Measurements from ENCODE around the gene RWDD1. TPM values are rescaled to one million over a fixed set of nuclear protein-coding genes. Genes with fewer than 3 reads are reported as not detected.

Gene RWDD1
- total and polyA plus RNA-seq, 2 of the 13 experiments (the other 11 are each of a cell fraction or from before 2014, with no cell fraction given): 27.4 to 67.1 TPM

DNA sequence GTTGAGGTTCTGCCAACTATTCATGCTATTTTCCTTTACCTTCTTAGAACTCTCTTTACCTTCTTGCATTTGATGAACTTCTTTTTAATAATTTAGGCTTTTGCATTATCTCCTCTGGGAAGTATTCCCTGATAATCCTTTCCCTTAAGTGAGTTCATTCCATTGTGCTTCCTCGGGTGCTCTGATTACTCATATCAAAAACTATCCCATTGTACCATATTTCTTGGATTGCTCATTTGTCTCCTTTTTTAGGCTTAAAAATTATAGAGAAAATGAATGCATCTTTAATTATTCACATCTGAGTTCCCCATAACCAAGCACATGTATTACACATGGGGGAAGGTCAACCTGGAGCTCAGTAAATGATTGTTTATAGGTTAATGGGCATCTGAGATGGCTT lies 15.2 kb upstream of the RWDD1 start (continued):
- TF ChIP-seq ESRRA (CRISPR knock-in tag; IDR thresholded peaks at IDR 0.05; ENCODE audit: low read depth) (no peak), ZNF563 (CRISPR knock-in tag; IDR thresholded peaks at IDR 0.05) (no peak), NFKBIZ (CRISPR knock-in tag; IDR thresholded peaks at IDR 0.05) (no peak), RBAK (CRISPR knock-in tag; IDR thresholded peaks at IDR 0.05) (no peak), ZFP62 (CRISPR knock-in tag; IDR thresholded peaks at IDR 0.05) (no peak), GABPB1 (CRISPR knock-in tag; IDR thresholded peaks at IDR 0.05) (no peak)
- TF ChIP-seq, protein P1, sequence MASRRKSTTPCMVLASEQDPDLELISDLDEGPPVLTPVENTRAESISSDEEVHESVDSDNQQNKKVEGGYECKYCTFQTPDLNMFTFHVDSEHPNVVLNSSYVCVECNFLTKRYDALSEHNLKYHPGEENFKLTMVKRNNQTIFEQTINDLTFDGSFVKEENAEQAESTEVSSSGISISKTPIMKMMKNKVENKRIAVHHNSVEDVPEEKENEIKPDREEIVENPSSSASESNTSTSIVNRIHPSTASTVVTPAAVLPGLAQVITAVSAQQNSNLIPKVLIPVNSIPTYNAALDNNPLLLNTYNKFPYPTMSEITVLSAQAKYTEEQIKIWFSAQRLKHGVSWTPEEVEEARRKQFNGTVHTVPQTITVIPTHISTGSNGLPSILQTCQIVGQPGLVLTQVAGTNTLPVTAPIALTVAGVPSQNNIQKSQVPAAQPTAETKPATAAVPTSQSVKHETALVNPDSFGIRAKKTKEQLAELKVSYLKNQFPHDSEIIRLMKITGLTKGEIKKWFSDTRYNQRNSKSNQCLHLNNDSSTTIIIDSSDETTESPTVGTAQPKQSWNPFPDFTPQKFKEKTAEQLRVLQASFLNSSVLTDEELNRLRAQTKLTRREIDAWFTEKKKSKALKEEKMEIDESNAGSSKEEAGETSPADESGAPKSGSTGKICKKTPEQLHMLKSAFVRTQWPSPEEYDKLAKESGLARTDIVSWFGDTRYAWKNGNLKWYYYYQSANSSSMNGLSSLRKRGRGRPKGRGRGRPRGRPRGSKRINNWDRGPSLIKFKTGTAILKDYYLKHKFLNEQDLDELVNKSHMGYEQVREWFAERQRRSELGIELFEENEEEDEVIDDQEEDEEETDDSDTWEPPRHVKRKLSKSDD (CRISPR knock-in tag; IDR thresholded peaks at IDR 0.05; ENCODE audit: low read depth): no peak

DNA sequence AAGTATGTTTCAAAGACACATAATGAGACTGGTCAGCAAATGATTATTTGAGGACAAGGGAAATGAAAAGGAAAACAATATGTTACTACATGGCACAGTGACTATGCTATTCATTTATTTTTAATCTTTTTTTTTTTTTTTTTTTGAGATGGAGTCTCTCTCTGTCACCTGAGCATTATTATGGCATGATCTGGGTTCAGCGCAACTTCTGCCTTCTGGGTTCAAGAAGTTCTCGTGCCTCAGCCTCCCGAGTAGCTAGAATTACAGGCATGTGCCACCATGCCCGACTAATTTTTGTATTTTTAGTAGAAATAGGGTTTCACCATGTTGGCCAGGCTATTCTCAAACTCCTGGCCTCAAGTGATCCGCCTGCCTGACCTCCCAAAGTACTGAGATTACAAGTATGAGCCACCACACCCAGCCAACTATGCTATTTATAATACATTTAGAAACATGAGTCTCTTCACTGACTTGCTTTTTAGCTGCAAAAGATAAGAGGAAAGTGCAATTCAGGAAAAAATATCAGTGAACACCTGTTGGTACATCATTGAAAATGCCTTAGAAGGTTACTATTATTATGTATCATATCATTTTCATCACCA lies 14.4 kb upstream of the RWDD1 start:
- Histone ChIP-seq H3K4me2 (ENCODE audit: low read depth, low read length) (no peak overlapping the region), H4K20me1 (ENCODE audit: insufficient read depth, low read length) (no peaks in the 10 kb centered on the region), H3K4me1 (ENCODE audit: insufficient read depth, low read length) (peaks cover 5% of the 10 kb centered on the region), H3K9me3 (ENCODE audit: low read length) (no peaks in the 10 kb centered on the region), H3K27me3 (ENCODE audit: control insufficient read depth in 1 of 2, insufficient read depth in 2 of 2, low read length in 2 of 2) (peaks cover 0 to 5% of the 10 kb centered on the region in 2 experiments; a peak in 3 of 5 replicates), H3K79me2 (ENCODE audit: insufficient read depth, low read length) (no peaks in the 10 kb centered on the region), H2AFZ (ENCODE audit: low read length) (no peak overlapping the region), H3K27ac (ENCODE audit: extremely low read length, insufficient read depth, low read length) (no peak overlapping the region), H3K36me3 (replicated peaks in 1 of 2; ENCODE audit: control insufficient read depth in 1 of 2, insufficient read depth in 2 of 2, low read length in 2 of 2) (no peaks in the 10 kb centered on the region), H3K9ac (ENCODE audit: insufficient read depth, low read depth, low read length) (no peak overlapping the region), H3K4me3 (replicated peaks in 1 of 3; ENCODE audit: insufficient read depth in 1 of 3, low read depth in 2 of 3, low read length in 3 of 3) (no peak overlapping the region)
- WGBS (ENCODE audit: low lambda C conversion rate): 25% methylated on average over 5 of the region's 5 CpGs
- intact Hi-C loops (cut with micrococcal nuclease; ENCODE audit: unreplicated experiment) (no loop called here), in situ Hi-C loops (cut with HindIII; ENCODE audit: extremely low pct_ligation_motif_present, low pct_unique_long_range_greater_than_20kb) (no loop called here)
- POLR2A ChIA-PET: no interaction called here
- no TSS peak for BruUV-seq (replicated peaks)
- no peak for FAIRE-seq
- no peak for DNase-seq (ENCODE audit: low spot score)
- no peak for ATAC-seq
- CTCF ChIA-PET (ENCODE audit: low intra/inter-chr PET ratio, low total read pairs): no interaction called here
- no peak for TF ChIP-seq ARHGAP35 (CRISPR knock-in tag; IDR thresholded peaks at IDR 0.05; ENCODE audit: borderline replicate concordance)
- no peak for TF ChIP-seq ZFP90 (CRISPR knock-in tag; IDR thresholded peaks at IDR 0.05; ENCODE audit: borderline replicate concordance)
- TF ChIP-seq NFIC (IDR thresholded peaks at IDR 0.05; ENCODE audit: low read length): no peak
- no peak for TF ChIP-seq ZNF781 (CRISPR knock-in tag; IDR thresholded peaks at IDR 0.05; ENCODE audit: borderline replicate concordance, not compliant biosample characterization)
- TF ChIP-seq, protein P2, sequence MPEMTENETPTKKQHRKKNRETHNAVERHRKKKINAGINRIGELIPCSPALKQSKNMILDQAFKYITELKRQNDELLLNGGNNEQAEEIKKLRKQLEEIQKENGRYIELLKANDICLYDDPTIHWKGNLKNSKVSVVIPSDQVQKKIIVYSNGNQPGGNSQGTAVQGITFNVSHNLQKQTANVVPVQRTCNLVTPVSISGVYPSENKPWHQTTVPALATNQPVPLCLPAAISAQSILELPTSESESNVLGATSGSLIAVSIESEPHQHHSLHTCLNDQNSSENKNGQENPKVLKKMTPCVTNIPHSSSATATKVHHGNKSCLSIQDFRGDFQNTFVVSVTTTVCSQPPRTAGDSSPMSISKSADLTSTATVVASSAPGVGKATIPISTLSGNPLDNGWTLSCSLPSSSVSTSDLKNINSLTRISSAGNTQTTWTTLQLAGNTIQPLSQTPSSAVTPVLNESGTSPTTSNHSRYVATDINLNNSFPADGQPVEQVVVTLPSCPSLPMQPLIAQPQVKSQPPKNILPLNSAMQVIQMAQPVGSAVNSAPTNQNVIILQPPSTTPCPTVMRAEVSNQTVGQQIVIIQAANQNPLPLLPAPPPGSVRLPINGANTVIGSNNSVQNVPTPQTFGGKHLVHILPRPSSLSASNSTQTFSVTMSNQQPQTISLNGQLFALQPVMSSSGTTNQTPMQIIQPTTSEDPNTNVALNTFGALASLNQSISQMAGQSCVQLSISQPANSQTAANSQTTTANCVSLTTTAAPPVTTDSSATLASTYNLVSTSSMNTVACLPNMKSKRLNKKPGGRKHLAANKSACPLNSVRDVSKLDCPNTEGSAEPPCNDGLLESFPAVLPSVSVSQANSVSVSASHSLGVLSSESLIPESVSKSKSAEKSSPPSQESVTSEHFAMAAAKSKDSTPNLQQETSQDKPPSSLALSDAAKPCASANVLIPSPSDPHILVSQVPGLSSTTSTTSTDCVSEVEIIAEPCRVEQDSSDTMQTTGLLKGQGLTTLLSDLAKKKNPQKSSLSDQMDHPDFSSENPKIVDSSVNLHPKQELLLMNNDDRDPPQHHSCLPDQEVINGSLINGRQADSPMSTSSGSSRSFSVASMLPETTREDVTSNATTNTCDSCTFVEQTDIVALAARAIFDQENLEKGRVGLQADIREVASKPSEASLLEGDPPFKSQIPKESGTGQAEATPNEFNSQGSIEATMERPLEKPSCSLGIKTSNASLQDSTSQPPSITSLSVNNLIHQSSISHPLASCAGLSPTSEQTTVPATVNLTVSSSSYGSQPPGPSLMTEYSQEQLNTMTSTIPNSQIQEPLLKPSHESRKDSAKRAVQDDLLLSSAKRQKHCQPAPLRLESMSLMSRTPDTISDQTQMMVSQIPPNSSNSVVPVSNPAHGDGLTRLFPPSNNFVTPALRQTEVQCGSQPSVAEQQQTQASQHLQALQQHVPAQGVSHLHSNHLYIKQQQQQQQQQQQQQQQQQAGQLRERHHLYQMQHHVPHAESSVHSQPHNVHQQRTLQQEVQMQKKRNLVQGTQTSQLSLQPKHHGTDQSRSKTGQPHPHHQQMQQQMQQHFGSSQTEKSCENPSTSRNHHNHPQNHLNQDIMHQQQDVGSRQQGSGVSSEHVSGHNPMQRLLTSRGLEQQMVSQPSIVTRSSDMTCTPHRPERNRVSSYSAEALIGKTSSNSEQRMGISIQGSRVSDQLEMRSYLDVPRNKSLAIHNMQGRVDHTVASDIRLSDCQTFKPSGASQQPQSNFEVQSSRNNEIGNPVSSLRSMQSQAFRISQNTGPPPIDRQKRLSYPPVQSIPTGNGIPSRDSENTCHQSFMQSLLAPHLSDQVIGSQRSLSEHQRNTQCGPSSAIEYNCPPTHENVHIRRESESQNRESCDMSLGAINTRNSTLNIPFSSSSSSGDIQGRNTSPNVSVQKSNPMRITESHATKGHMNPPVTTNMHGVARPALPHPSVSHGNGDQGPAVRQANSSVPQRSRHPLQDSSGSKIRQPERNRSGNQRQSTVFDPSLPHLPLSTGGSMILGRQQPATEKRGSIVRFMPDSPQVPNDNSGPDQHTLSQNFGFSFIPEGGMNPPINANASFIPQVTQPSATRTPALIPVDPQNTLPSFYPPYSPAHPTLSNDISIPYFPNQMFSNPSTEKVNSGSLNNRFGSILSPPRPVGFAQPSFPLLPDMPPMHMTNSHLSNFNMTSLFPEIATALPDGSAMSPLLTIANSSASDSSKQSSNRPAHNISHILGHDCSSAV (CRISPR knock-in tag; IDR thresholded peaks at IDR 0.05; ENCODE audit: borderline replicate concordance): no peak
- no peak for TF ChIP-seq ZNF207 (IDR thresholded peaks at IDR 0.05; ENCODE audit: borderline replicate concordance)

Data from HepG2 (cell line).